Measurements from ENCODE around the gene PGLYRP1.

GRCh38 chr19:46067691-46068090 lies 44.8 kb upstream of the PGLYRP1 start:
- no peak for TF ChIP-seq TCF12 (IDR thresholded peaks at IDR 0.05; ENCODE audit: low read depth)
- TF ChIP-seq FOXM1 (IDR thresholded peaks at IDR 0.05; ENCODE audit: borderline replicate concordance, low read depth) = no peak
- no peak for TF ChIP-seq EGR1 (IDR thresholded peaks at IDR 0.05)
- no peak for TF ChIP-seq ZBTB7A (IDR thresholded peaks at IDR 0.05; ENCODE audit: low read depth)
- TF ChIP-seq REST (IDR thresholded peaks at IDR 0.05; ENCODE audit: low read depth) = no peak
- TF ChIP-seq EP300 (IDR thresholded peaks at IDR 0.05; ENCODE audit: borderline replicate concordance) = no peak
- no peak for TF ChIP-seq RAD21 (IDR thresholded peaks at IDR 0.05; ENCODE audit: low read depth)
- no peak for TF ChIP-seq USF1 (IDR thresholded peaks at IDR 0.05)
- no peak for TF ChIP-seq CEBPB (IDR thresholded peaks at IDR 0.05)

Measured in Ishikawa (cell line).